H1 (cell line): ENCODE measurements around the gene E2F8. TPM values are rescaled to one million over a fixed set of nuclear protein-coding genes. Genes with fewer than 3 reads are reported as not detected.

Source experiments
- CTCF ChIA-PET: fragments of 300-600 bp; sonication (Branson Sonifier 250); formaldehyde crosslinking; loops from one replicate; lab custom pipeline; 2021; ENCODE audit not compliant: partially characterized antibody; lab: Charles Lee
- POLR2A ChIA-PET: fragments of 300-600 bp; sonication (Branson Sonifier 250); formaldehyde crosslinking; loops from one replicate; lab custom pipeline; 2021; ENCODE audit warnings: inconsistent platforms; ENCODE audit not compliant: partially characterized antibody; lab: Charles Lee
- DNase-seq, 2 experiments: peaks; one replicate each; pipeline versions ENCODE4 v3.0.0 to v3.0.0-alpha.2; 2010 to 2022; ENCODE audit warnings: low spot score in 2 of 2, low read depth in 1 of 2, mixed read lengths in 1 of 2
- FAIRE-seq: peaks from 2 replicates; lab custom pipeline; 2011; peaks lifted over from hg19 to GRCh38; lab: Jason Lieb, UNC
- H2AFZ ChIP-seq: 2 replicates; pipeline ENCODE4 v1.8.1; 2012; ENCODE audit warnings: low read length, inconsistent platforms
- H2AK5ac ChIP-seq: 2 replicates; pipeline ENCODE4 v1.6.1; 2013; ENCODE audit warnings: low read depth, low read length
- H2BK120ac ChIP-seq: replicated peaks from 2 replicates; pipeline ENCODE3; 2013; ENCODE audit warnings: low read depth, low read length, inconsistent platforms
- H2BK12ac ChIP-seq: 2 replicates; pipeline ENCODE4 v1.6.1; 2013; ENCODE audit warnings: low read depth, low read length
- H2BK15ac ChIP-seq: 2 replicates; pipeline ENCODE4 v1.6.1; 2013; ENCODE audit warnings: low read length
- H2BK20ac ChIP-seq: 2 replicates; pipeline ENCODE4 v1.6.1; 2013; ENCODE audit warnings: low read length
- H2BK5ac ChIP-seq: 2 replicates; pipeline ENCODE4 v1.6.1; 2013; ENCODE audit warnings: low read depth, low read length
- H3K14ac ChIP-seq: 2 replicates; pipeline ENCODE4 v1.6.1; 2013; ENCODE audit warnings: inconsistent platforms; ENCODE audit not compliant: insufficient read length
- H3K18ac ChIP-seq: 2 replicates; pipeline ENCODE4 v1.6.1; 2013; ENCODE audit warnings: low read length; ENCODE audit errors: extremely low read depth
- H3K23ac ChIP-seq: 2 replicates; pipeline ENCODE4 v1.6.1; 2013; ENCODE audit warnings: inconsistent platforms; ENCODE audit not compliant: insufficient read length
- H3K23me2 ChIP-seq: 2 replicates; pipeline ENCODE4 v1.6.1; 2013; ENCODE audit warnings: low read depth, low read length
- H3K27ac ChIP-seq: 2 replicates; pipeline ENCODE4 v1.6.1; 2011; ENCODE audit warnings: low read depth, low read length, inconsistent platforms
- H3K27me3 ChIP-seq, 4 experiments: replicated peaks in 1 of 4; 1 replicate in 1 of 4; 2 replicates in 3 of 4; pipeline versions ENCODE4 v1.6.1 to v1.8.1; 2011 to 2013; ENCODE audit warnings: low read length in 3 of 4, mild to moderate bottlenecking in 3 of 4, inconsistent platforms in 2 of 4, mixed read lengths in 2 of 4, moderate library complexity in 1 of 4; ENCODE audit not compliant: control insufficient read depth in 3 of 4, insufficient read depth in 3 of 4; ENCODE audit errors: extremely low read depth in 1 of 4
- H3K36me3 ChIP-seq, 4 experiments: 2 replicates each; pipeline versions ENCODE4 v1.6.1 to v1.8.1; 2011 to 2013; ENCODE audit warnings: mild to moderate bottlenecking in 4 of 4, low read length in 3 of 4, moderate library complexity in 2 of 4, control low read depth in 1 of 4, inconsistent platforms in 1 of 4; ENCODE audit not compliant: insufficient read depth in 4 of 4, control insufficient read depth in 2 of 4
- H3K4ac ChIP-seq: replicated peaks from 2 replicates; pipeline ENCODE3; 2013; ENCODE audit warnings: low read length, low read depth, mixed read lengths, inconsistent platforms; ENCODE audit not compliant: insufficient read length
- H3K4me1 ChIP-seq, 4 experiments: replicated peaks in 1 of 4; 1 replicate in 1 of 4; 2 replicates in 3 of 4; pipeline versions ENCODE4 v1.6.1 to v1.8.1; 2011 to 2013; ENCODE audit warnings: low read length in 3 of 4, inconsistent platforms in 2 of 4, mixed read lengths in 1 of 4; ENCODE audit not compliant: insufficient read depth in 4 of 4, control insufficient read depth in 3 of 4
- H3K4me2 ChIP-seq, 2 experiments: 2 replicates each; pipeline versions ENCODE4 v1.6.1 to v1.8.1; 2011 to 2013; ENCODE audit warnings: low read depth in 2 of 2, low read length in 2 of 2, control low read depth in 1 of 2, inconsistent platforms in 1 of 2, mild to moderate bottlenecking in 1 of 2; ENCODE audit not compliant: insufficient read depth in 1 of 2
- H3K4me3 ChIP-seq, 4 experiments: fragments of 200-600, 300-600 bp in 1 of 4; sonication (generic), shearing (Covaris generic), sonication (Bioruptor Twin) in 1 of 4; 2 replicates each; pipeline versions ENCODE4 v1.5.1 to v1.8.1; 2011 to 2016; ENCODE audit warnings: low read length in 4 of 4, low read depth in 3 of 4, control low read depth in 2 of 4, inconsistent platforms in 2 of 4, mild to moderate bottlenecking in 2 of 4, mixed read lengths in 1 of 4, moderate library complexity in 1 of 4; ENCODE audit not compliant: insufficient read depth in 2 of 4; ENCODE audit errors: extremely low read depth in 1 of 4
- H3K56ac ChIP-seq: replicated peaks from 2 replicates; pipeline ENCODE3; 2013; ENCODE audit warnings: low read depth, mild to moderate bottlenecking, mixed read lengths, low read length, inconsistent platforms; ENCODE audit not compliant: insufficient read length
- H3K79me1 ChIP-seq: 2 replicates; pipeline ENCODE4 v1.6.1; 2013; ENCODE audit warnings: low read depth, low read length, control low read depth
- H3K79me2 ChIP-seq, 2 experiments: 2 replicates each; pipeline versions ENCODE4 v1.6.1 to v1.8.1; 2012 to 2013; ENCODE audit warnings: low read length in 2 of 2, mild to moderate bottlenecking in 2 of 2, inconsistent platforms in 1 of 2; ENCODE audit not compliant: insufficient read depth in 2 of 2, control insufficient read depth in 1 of 2
- H3K9ac ChIP-seq, 4 experiments: replicated peaks in 1 of 4; 1 replicate in 1 of 4; 2 replicates in 3 of 4; pipeline versions ENCODE4 v1.6.1 to v1.8.1; 2011 to 2013; ENCODE audit warnings: low read depth in 3 of 4, low read length in 3 of 4, control low read depth in 2 of 4, mild to moderate bottlenecking in 2 of 4, moderate library complexity in 2 of 4, inconsistent platforms in 1 of 4; ENCODE audit errors: extremely low read depth in 1 of 4
- H3K9me3 ChIP-seq, 2 experiments: 2 replicates each; pipeline versions ENCODE4 v1.6.1 to v1.8.1; 2012 to 2013; ENCODE audit warnings: mild to moderate bottlenecking in 2 of 2, moderate library complexity in 2 of 2, control low read depth in 1 of 2, inconsistent platforms in 1 of 2, low read depth in 1 of 2, low read length in 1 of 2, mixed read lengths in 1 of 2; ENCODE audit not compliant: insufficient read depth in 2 of 2
- H4K20me1 ChIP-seq, 2 experiments: replicated peaks in 1 of 2; 2 replicates each; pipeline versions ENCODE3 to v1.8.1; 2011 to 2013; ENCODE audit warnings: inconsistent platforms in 2 of 2, low read length in 2 of 2, mild to moderate bottlenecking in 1 of 2; ENCODE audit not compliant: insufficient read depth in 2 of 2, control insufficient read depth in 1 of 2
- H4K5ac ChIP-seq: 2 replicates; pipeline ENCODE4 v1.6.1; 2013; ENCODE audit warnings: low read length, low read depth, mixed read lengths, inconsistent platforms; ENCODE audit not compliant: insufficient read length
- H4K8ac ChIP-seq: 2 replicates; pipeline ENCODE4 v1.8.0; 2013; ENCODE audit warnings: mild to moderate bottlenecking, moderate library complexity, low read length, inconsistent platforms; ENCODE audit not compliant: insufficient read depth; ENCODE audit errors: extremely low read depth
- H4K91ac ChIP-seq: replicated peaks from 2 replicates; pipeline ENCODE3; 2013; ENCODE audit warnings: low read length, mixed read lengths, inconsistent platforms; ENCODE audit not compliant: insufficient read length
- BRCA1 ChIP-seq: IDR thresholded peaks from 2 replicates; pipeline ENCODE4 v1.6.1; 2012; ENCODE audit warnings: low read depth, low read length, improper control_type of control experiment
- CEBPB ChIP-seq: IDR thresholded peaks from 2 replicates; pipeline ENCODE4 v1.6.1; 2012; ENCODE audit warnings: low read depth, low read length
- CHD2 ChIP-seq: IDR thresholded peaks from 2 replicates; pipeline ENCODE4 v1.6.1; 2012; ENCODE audit warnings: low read length, improper control_type of control experiment
- E2F6 ChIP-seq: IDR thresholded peaks from 2 replicates; pipeline ENCODE4 v1.6.1; 2012; ENCODE audit warnings: inconsistent platforms
- GABPA ChIP-seq: IDR thresholded peaks from 2 replicates; pipeline ENCODE4 v1.6.1; 2011; ENCODE audit warnings: mild to moderate bottlenecking, low read length, moderate library complexity, borderline replicate concordance; ENCODE audit not compliant: insufficient read depth
- HDAC6 ChIP-seq: IDR thresholded peaks from one replicate; pipeline ENCODE4 v1.7.1; 2012; ENCODE audit warnings: low read depth, mild to moderate bottlenecking, inconsistent platforms, low read length, moderate library complexity
- POLR2A ChIP-seq, 2 experiments: IDR thresholded peaks; 1 replicate in 1 of 2; 2 replicates in 1 of 2; pipeline ENCODE4 v1.6.1; 2011; ENCODE audit warnings: low read depth in 2 of 2, low read length in 2 of 2, mild to moderate bottlenecking in 2 of 2; ENCODE audit errors: control extremely low read depth in 1 of 2
- SAP30 ChIP-seq: fragments of 300-600 bp; sonication (generic); IDR thresholded peaks from 2 replicates; pipeline ENCODE4 v1.7.1; 2012; ENCODE audit warnings: low read length, moderate library complexity, mild to moderate bottlenecking, inconsistent platforms; ENCODE audit not compliant: insufficient read depth, insufficient replicate concordance
- SIN3A ChIP-seq, 2 experiments: IDR thresholded peaks in 1 of 2; conservative IDR thresholded peaks in 1 of 2; 2 replicates each; pipeline ENCODE4 v1.6.1; 2011 to 2012; ENCODE audit warnings: low read length in 2 of 2, improper control_type of control experiment in 1 of 2, low read depth in 1 of 2, mild to moderate bottlenecking in 1 of 2
- SIRT6 ChIP-seq: IDR thresholded peaks from one replicate; pipeline ENCODE4 v1.7.1; 2012; ENCODE audit warnings: low read length, inconsistent platforms
- SRF ChIP-seq: IDR thresholded peaks from 2 replicates; pipeline ENCODE4 v1.6.1; 2011; ENCODE audit warnings: mild to moderate bottlenecking, low read depth, low read length, moderate library complexity
- TAF1 ChIP-seq: IDR thresholded peaks from 2 replicates; pipeline ENCODE4 v1.6.1; 2011; ENCODE audit warnings: mild to moderate bottlenecking, low read depth, low read length
- TEAD4 ChIP-seq: IDR thresholded peaks from 2 replicates; pipeline ENCODE4 v1.6.1; 2012; ENCODE audit warnings: low read depth, low read length, inconsistent platforms, mixed read lengths
- WGBS, 2 experiments: shearing (Covaris generic) in 1 of 2; methylation state at CpG; one replicate each; pipeline versions ENCODE4 v1.1.6 to v1.1.7; 2013 to 2015; ENCODE audit warnings: low lambda C conversion rate in 2 of 2, mixed read lengths in 2 of 2, inconsistent platforms in 1 of 2, low coverage in 1 of 2, missing lambda C conversion rate in 1 of 2; ENCODE audit not compliant: insufficient replicate concordance in 2 of 2, insufficient coverage in 1 of 2, insufficient read length in 1 of 2; ENCODE audit errors: extremely low coverage in 1 of 2, missing lambda C conversion rate in 1 of 2; 5-methylcytosine and 5-hydroxymethylcytosine counted together
- polyA plus RNA-seq, 7 experiments: library from polyadenylated mRNA; depleted of rRNA in 3 of 7; stranded (reverse) in 5 of 7; unstranded in 2 of 7; fragments of >200 nt in 5 of 7; fragments of 200-250 nt in 2 of 7; gene quantifications; 1 replicate in 5 of 7; 2 replicates in 1 of 7; 4 replicates in 1 of 7; pipeline versions ENCODE4 v1.2.1 to v1.2.3, GENCODE V29; 2011 to 2013; ENCODE audit warnings: missing spikeins in 2 of 7, mixed read lengths in 2 of 7
- total RNA-seq: library from RNA; stranded (reverse); fragmentation: NEBNext Ultra II Directional; extraction: Animal tissue kit (Norgen Biotek cat#: 25700); gene quantifications from 2 replicates; pipeline ENCODE4 v1.2.1, GENCODE V29; 2021
- TF ChIP-seq, protein P1 (sequence below): IDR thresholded peaks from 2 replicates; pipeline ENCODE4 v1.6.1; 2011; ENCODE audit warnings: low read length, improper control_type of control experiment

The E2F8 gene
- total and polyA plus RNA-seq, 2 of the 8 experiments (the other 6 are each of a cell fraction or from before 2014, with no cell fraction given), result 5.4 to 11.4 TPM

- Histone ChIP-seq H3K4me2 (no peak overlapping the region), H3K79me1 (no peaks in the 10 kb centered on the region), H2AFZ (no peak overlapping the region), H3K27me3 (no peaks in the 10 kb centered on the region), H3K27ac (no peak overlapping the region), H3K79me2 (no peaks in the 10 kb centered on the region), H3K4ac (no peak overlapping the region), H3K18ac (no peak overlapping the region), H3K23me2 (no peaks in the 10 kb centered on the region), H2BK12ac (no peak overlapping the region), H2BK120ac (no peak overlapping the region), H3K14ac (no peak overlapping the region), H3K36me3 (no peaks in the 10 kb centered on the region), H3K4me1 (no peaks in the 10 kb centered on the region), H4K91ac (no peak overlapping the region), H4K8ac (no peak overlapping the region), H2BK20ac (no peak overlapping the region), H2AK5ac (no peak overlapping the region), H3K4me3 (no peak overlapping the region), H2BK15ac (no peak overlapping the region), H3K9me3 (no peaks in the 10 kb centered on the region), H3K56ac (no peak overlapping the region), H3K23ac (no peak overlapping the region), H2BK5ac (no peak overlapping the region), H3K9ac (no peak overlapping the region), H4K20me1 (no peaks in the 10 kb centered on the region), H4K5ac (no peak overlapping the region)
- ChIA-PET CTCF (interaction anchor here (1.2 to 6.9 kb wide), 4 partner anchors 10 to 249 kb away, joined by 3 to 39 read pairs (median 4); no protein-coding TSS in a partner anchor), POLR2A (no interaction called here)
- 100% methylated on average over 1 of the region's 1 CpG; no CpG with 5 or more reads in 1 of the 2 experiments for WGBS, 2 experiments
- no peak for FAIRE-seq
- no peak for DNase-seq
- TF ChIP-seq E2F6 (no peak), TEAD4 (no peak), SAP30 (no peak), CEBPB (no peak), HDAC6 (no peak), GABPA (no peak), CHD2 (no peak), TAF1 (no peak), SIN3A (conservative IDR thresholded peaks at IDR 0.05 in 1 of 2, IDR thresholded peaks at IDR 0.05 in 1 of 2; ENCODE audit: low read depth in 1 of 2, low read length in 2 of 2) (no peak), BRCA1 (no peak), SIRT6 (no peak), SRF (no peak), POLR2A (IDR thresholded peaks at IDR 0.05; ENCODE audit: control extremely low read depth in 1 of 2, low read depth in 2 of 2, low read length in 2 of 2) (no peak)
- TF ChIP-seq, protein P1, sequence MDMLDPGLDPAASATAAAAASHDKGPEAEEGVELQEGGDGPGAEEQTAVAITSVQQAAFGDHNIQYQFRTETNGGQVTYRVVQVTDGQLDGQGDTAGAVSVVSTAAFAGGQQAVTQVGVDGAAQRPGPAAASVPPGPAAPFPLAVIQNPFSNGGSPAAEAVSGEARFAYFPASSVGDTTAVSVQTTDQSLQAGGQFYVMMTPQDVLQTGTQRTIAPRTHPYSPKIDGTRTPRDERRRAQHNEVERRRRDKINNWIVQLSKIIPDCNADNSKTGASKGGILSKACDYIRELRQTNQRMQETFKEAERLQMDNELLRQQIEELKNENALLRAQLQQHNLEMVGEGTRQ, result no peak
These were observed 28.2 kb upstream of the E2F8 start for GRCh38 chr11:19268909-19269308.
